ENCODE results near the gene SET.
"Not testable (repeated sequence)": the region's sequence is repeated elsewhere in the genome, so short reads cannot be mapped to it uniquely, and the experiment has no call there.

The SET gene

GRCh38 chr9:128688501-128689292 lies at the start of gene SET:
Gene SET (plus strand): TSS chr9:128689222. CDS start chr9:128689583, 361 bp downstream.
- peak; percentile 92 for DNase-seq (ENCODE audit: low read depth)

GRCh38 chr9:128640603-128641002 lies 48.4 kb upstream of the SET start:
- no peak for DNase-seq (ENCODE audit: low read depth)

- no peak for DNase-seq (ENCODE audit: low read depth)
Measured at GRCh38 chr9:128642675-128643245, 46.3 kb upstream of the SET start.

- DNase-seq (ENCODE audit: low read depth): no peak
Measured at GRCh38 chr9:128643519-128644300, 45.3 kb upstream of the SET start.

GRCh38 chr9:128648206-128648605 lies 40.8 kb upstream of the SET start:
- DNase-seq (ENCODE audit: low read depth): peak; percentile 57

- no peak for DNase-seq (ENCODE audit: low read depth)
Measured at GRCh38 chr9:128651798-128652197, 37.2 kb upstream of the SET start.

- DNase-seq (ENCODE audit: low read depth): no peak
Measured at GRCh38 chr9:128653908-128654307, 35.1 kb upstream of the SET start.

GRCh38 chr9:128654481-128654880 lies 34.5 kb upstream of the SET start:
- DNase-seq (ENCODE audit: low read depth): no peak

GRCh38 chr9:128656416-128657343 lies 32.3 kb upstream of the SET start, which contains the start of gene DYNC2I2:
Gene DYNC2I2 (minus strand): TSS chr9:128656847. CDS start chr9:128656726, 121 bp downstream.
- peak; percentile 96 for DNase-seq (ENCODE audit: low read depth)

GRCh38 chr9:128657344-128657704 lies 31.7 kb upstream of the SET start:
- DNase-seq (ENCODE audit: low read depth): no peak

- DNase-seq (ENCODE audit: low read depth): no peak
Measured at GRCh38 chr9:128657796-128658195, 31.2 kb upstream of the SET start.

- DNase-seq (ENCODE audit: low read depth): not testable (repeated sequence)
Measured at GRCh38 chr9:128666481-128666941, 22.5 kb upstream of the SET start.

- DNase-seq (ENCODE audit: low read depth): no peak
Measured at GRCh38 chr9:128669786-128670185, 19.2 kb upstream of the SET start.

GRCh38 chr9:128675382-128675781 lies 13.6 kb upstream of the SET start:
- DNase-seq (ENCODE audit: low read depth): no peak

GRCh38 chr9:128677794-128678193 lies 11.2 kb upstream of the SET start:
- no peak for DNase-seq (ENCODE audit: low read depth)

- DNase-seq (ENCODE audit: low read depth): no peak
Measured at GRCh38 chr9:128683340-128684064, 5.5 kb upstream of the SET start.

- no peak for DNase-seq (ENCODE audit: low read depth)
Measured at GRCh38 chr9:128684065-128684324, 5.0 kb upstream of the SET start.

GRCh38 chr9:128684325-128685199 lies 4.5 kb upstream of the SET start:
- DNase-seq (ENCODE audit: low read depth): peak; percentile 68

GRCh38 chr9:128685636-128686489 lies 3.2 kb upstream of the SET start:
- DNase-seq (ENCODE audit: low read depth): no peak
